H1 (cell line): Measurements from ENCODE around the gene NFIX.

Experiments used
- TF ChIP-seq, protein P1 (sequence below): IDR thresholded peaks from 2 replicates; pipeline ENCODE4 v1.6.1; 2011; ENCODE audit warnings: low read length, improper control_type of control experiment
- TF ChIP-seq, protein P2 (sequence below): IDR thresholded peaks from 2 replicates; pipeline ENCODE4 v1.6.1; 2011; ENCODE audit warnings: low read depth, mild to moderate bottlenecking, low read length; ENCODE audit not compliant: insufficient read depth

DNA sequence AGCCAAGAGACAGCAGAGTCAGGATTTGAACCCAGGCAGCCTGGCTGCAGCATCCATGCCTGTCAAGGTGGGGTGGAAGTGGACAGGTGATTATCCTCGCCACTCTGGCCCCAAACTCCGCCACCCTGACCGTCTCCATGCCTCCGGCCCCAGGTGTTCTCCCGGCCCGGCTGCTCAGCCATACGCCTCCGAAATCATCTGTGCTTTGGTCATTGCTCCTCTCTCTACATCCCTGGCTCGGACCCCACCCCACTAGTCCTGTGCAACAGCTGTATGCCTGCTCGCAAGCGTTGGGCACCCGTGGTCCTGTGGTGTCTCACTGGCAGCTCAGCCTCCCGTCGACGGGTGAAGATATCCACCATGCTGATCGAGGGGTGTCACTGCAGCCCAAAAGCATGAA, 22.0 kb upstream of the NFIX start:
- TF ChIP-seq, protein P1, sequence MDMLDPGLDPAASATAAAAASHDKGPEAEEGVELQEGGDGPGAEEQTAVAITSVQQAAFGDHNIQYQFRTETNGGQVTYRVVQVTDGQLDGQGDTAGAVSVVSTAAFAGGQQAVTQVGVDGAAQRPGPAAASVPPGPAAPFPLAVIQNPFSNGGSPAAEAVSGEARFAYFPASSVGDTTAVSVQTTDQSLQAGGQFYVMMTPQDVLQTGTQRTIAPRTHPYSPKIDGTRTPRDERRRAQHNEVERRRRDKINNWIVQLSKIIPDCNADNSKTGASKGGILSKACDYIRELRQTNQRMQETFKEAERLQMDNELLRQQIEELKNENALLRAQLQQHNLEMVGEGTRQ: no peak
- TF ChIP-seq, protein P2, sequence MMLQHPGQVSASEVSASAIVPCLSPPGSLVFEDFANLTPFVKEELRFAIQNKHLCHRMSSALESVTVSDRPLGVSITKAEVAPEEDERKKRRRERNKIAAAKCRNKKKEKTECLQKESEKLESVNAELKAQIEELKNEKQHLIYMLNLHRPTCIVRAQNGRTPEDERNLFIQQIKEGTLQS: no peak
